NCI-H1092 (cell line): ENCODE results near the gene TMEM135.

Source experiments
- DNase-seq: peaks from one replicate; lab custom pipeline; 2025; lab: John Stamatoyannopoulos, UW

TMEM135 gene

DNA sequence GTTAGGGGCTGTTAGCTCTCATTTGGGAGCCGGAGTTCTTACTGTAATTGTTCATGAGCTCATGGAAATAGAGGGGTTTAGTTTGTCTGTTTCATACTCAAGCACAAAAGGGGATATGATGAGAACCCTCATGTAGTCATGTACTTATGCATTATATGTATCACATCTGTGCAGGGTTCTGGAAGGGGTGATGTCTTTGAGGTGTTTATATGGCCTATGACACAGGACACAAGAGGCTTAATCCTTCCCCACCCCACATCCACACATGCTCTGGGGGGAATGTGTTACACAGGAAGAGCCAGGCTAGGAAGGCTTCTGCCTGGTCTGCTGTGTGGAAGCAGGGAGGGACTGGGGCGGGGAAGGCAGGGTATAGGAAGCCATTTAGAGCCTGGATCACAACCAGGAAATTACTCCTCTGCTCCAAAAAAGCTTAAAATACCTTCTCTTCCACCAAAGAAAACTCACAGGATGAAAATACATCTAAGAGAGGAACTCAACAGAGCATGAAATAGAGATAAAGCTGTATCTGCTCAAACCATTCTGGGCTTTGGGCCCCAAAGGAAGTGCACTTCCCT lies 316.1 kb downstream of the TMEM135 start:
- no peak for DNase-seq

DNA sequence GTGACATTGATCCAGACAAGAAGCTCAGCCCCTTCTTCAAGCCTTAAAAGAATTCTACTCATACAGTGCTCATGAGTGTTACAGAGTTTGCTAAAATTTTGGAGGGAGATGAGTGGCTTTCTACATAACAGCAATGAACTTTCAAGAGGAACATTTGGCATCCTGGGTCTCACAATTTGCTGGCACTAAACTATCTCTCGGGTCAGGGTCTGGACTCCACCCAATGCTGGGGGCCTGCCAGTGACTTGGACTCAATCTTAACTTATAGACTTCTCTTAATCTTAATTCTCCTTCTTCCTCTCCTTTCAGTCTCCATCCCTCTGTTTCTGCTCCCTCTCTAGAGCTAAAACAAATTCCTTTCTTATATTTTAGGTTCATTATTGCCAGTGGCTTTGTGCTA lies 317.9 kb downstream of the TMEM135 start:
- DNase-seq: no peak

- no peak for DNase-seq
Measured at GRCh38 chr11:87356428-87356827, 318.7 kb downstream of the TMEM135 start.

GRCh38 chr11:87358461-87358860 lies 320.7 kb downstream of the TMEM135 start:
- no peak for DNase-seq

DNA sequence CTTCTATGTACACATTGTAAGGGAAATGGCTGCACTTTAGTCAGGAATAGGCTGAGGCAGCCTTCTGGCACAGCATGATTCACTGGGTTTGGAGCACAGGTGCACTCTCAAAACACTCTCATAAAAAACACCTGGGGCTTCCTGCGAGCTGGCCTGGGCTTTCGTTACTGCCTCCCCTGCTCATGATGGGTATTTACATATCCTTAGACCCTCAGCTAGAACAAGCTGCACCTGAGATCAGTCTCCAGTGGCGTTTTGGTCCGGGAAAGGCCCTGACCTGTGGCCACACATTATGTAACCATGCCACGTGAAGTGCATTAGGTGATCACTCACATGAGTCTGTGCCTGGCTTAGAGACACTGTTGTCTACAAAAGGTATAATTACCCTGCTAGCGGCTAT lies 321.7 kb downstream of the TMEM135 start:
- DNase-seq: no peak

DNA sequence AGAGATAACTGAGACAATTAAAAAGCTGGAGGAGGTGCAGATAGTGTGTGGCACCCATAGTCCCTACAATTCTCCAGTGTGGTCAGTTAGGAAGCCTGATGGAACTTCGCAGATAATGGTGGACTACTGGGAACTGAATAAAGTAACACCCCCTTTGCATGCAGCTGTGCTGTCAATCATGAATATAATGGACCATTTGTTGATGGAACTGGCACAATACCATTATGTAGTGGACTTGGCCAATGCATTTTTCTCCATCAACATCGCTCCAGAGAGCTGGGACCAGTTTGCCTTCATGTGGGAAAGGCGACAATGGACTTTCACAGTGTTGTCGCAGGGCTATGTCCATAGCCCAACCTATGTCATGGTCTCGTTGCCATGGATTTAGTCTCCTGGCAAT lies 324.2 kb downstream of the TMEM135 start:
- no peak for DNase-seq

DNA sequence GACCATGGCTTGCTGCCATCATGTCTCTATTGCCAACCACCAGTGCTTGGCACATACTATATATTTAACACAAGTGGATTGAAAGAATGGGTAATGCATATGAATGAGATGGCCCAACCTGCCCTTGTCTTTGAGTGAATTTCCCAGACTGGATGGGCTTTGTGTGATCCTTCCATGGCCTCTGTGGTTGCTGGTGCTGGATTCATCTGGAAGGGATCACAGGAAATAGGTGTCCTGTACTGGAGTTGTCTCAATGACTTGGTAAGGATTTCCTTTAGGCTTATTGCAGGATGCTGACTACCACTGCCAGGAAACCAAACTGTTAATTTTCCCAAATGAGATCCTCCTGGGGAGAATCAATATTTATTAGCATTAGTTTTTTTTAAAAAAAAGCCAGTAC lies 328.6 kb downstream of the TMEM135 start:
- DNase-seq: no peak

DNA sequence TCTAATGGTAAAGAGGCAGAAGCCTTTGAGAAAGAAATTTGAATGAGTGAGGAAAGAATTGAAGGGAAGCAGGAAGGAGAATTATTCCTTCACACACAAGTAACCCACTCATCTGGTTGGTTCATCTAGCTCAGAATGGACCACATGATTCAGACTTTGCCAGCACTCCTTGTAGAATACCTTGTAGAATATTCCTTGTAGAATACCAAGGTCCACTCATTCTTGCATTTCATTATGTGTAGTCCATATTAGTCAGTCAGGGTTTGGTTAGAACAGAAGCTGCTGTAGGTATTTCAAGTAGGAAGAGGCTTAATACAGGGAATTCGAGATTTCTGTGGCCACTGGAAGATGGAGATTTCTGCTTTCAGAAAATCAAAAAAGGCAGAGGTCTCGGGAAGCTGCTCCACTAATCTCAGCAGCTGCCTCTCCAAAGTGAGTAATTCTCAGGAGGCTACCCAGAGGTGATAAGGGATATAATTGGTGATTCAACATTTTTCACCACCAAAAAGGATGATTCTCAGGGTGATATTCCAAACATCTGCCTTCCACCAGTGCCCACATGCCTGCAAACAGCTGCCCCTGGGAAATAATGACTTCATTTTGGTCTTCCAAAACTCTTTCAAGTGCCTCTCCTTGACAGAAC lies 329.1 kb downstream of the TMEM135 start:
- no peak for DNase-seq

GRCh38 chr11:87368151-87368550 lies 330.4 kb downstream of the TMEM135 start:
- no peak for DNase-seq

DNA sequence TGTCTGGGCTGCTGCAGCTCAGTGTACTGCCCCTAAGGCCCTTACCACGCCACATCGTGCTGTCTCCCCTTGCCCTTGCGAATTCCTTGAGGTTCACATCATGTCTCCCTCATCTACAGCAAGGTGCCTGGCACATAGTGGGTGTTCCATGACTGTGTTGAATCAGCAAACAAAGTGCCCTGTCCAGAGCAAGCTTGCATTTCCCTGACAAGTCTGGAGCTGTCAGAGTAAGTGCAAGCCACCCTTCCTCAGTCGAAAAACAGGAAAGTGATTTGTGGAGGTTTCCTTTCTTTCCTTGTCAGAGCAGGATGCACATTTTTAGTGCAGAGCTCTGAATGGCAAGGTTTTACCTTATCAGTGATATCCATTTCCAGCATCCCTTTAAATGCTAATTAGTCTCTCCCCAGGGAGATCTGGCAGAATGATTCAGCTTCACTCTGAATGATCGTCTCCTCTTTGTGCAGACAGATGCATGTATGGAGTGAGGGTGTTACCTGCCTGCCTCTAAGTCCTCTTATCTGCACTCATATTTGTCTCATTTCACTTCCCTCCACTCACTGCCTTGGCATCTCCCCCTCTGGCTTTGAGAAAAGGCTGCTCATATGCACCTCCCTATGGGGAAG lies 331.2 kb downstream of the TMEM135 start:
- no peak for DNase-seq

GRCh38 chr11:87369888-87370287 lies 332.2 kb downstream of the TMEM135 start:
- no peak for DNase-seq

GRCh38 chr11:87372065-87372464 lies 334.3 kb downstream of the TMEM135 start:
- no peak for DNase-seq
